Brain microvascular endothelial cell (primary cell): Measurements from ENCODE around the gene AP2S1.
"Not testable (repeated sequence)": the region's sequence is repeated elsewhere in the genome, so short reads cannot be mapped to it uniquely, and the experiment has no call there.

Experiments used
- DNase-seq: peaks from one replicate; pipeline ENCODE4 v3.0.0-alpha.2; 2020
- H3K27ac ChIP-seq: fragments of 250-450 bp; sonication (Bioruptor Pico); 2 replicates; pipeline ENCODE4 v1.5.1; 2020; ENCODE audit warnings: mild to moderate bottlenecking, moderate library complexity
- H3K27me3 ChIP-seq: fragments of 250-450 bp; sonication (Bioruptor Pico); replicated peaks from 2 replicates; pipeline ENCODE4 v1.5.1; 2020; ENCODE audit warnings: mild to moderate bottlenecking
- H3K36me3 ChIP-seq: fragments of 250-450 bp; sonication (Bioruptor Pico); replicated peaks from 2 replicates; pipeline ENCODE4 v1.5.1; 2020; ENCODE audit warnings: mild to moderate bottlenecking
- H3K4me3 ChIP-seq: 2 replicates; pipeline ENCODE4 v1.5.1; 2011; ENCODE audit warnings: low read depth, mild to moderate bottlenecking, control low read depth, low read length, moderate library complexity
- in situ Hi-C: cut with HindIII; loops from 2 replicates; pipeline ENCODE4 v1.10.0; 2017; ENCODE audit warnings: low sequenced_read_pairs, low pct_ligation_motif_present
- TF ChIP-seq, protein P1 (sequence below): IDR thresholded peaks from 2 replicates; pipeline ENCODE4 v1.5.1; 2011; ENCODE audit warnings: low read depth, mild to moderate bottlenecking, moderate library complexity, low read length, control low read depth, inconsistent platforms; ENCODE audit errors: missing control alignments

AP2S1 gene

DNA sequence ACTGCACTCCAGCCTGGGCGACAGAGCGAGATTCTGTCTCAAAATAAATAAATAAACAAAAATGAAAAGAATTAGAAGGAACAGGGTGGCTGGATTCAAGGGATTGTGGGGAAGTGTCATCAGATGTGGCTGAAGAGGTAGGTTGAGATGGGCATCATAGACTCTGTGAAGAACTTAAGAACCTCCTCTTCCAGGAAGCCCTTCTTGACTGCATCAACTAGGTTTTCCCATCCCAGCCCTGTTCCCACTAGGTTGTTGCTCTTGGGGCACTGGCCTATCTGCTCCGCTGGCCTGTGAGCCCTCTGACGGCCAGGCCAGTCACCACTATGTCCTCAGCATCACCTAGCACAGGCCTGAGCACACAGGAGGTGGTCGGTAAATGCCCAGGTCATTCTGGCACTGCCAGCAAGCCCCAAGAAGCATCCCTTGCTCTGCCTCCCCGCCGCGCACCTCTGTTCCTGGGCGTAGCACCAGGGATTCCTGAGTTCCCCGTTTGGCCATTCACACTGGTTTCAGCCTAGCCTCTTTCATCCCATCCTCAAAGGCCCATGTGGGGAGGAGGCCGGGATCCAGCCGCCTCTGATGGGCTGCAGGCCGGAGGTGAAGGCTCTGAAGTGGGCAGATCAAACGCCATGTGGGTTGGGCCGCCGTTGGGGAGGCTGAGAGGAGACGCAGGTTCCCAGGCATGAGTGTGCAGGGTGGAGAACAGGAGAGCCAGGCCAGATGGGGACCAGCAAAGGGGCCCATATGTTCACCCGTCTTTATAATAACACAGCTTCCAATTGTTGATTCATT is 34.6 kb downstream of the AP2S1 start:
- in situ Hi-C loops = no loop called here
- no peaks in the 10 kb centered on the region for H3K27me3 ChIP-seq

DNA sequence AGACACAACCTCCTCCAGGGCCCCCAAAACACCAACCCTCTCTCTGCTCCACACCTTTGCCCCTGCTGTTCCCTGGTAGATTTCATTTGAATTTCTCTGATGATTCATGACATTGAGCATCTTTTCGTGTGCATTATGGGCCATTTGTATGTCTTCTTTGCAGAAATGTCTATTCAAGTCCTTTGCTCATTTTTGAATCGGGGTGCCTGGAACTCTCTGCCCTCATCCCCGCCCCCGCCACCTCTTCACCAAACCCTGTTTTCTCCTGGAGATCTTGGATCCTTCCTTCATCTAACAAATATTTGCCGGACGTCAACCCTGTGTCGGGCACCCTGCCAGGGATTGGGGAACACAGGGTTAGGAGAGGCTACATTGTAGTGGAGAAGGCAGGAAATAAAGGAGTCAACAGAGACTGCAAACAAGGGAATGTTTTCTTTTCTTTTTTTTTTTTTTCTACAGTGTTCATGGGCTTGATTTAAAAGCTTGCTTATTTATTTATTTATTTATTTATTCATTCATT is 36.7 kb downstream of the AP2S1 start:
- peak; percentile 49 for DNase-seq
- Histone ChIP-seq H3K27me3 (no peaks in the 10 kb centered on the region), H3K4me3 (no peak overlapping the region), H3K27ac (no peak overlapping the region), H3K36me3 (no peaks in the 10 kb centered on the region)
- TF ChIP-seq, protein P1, sequence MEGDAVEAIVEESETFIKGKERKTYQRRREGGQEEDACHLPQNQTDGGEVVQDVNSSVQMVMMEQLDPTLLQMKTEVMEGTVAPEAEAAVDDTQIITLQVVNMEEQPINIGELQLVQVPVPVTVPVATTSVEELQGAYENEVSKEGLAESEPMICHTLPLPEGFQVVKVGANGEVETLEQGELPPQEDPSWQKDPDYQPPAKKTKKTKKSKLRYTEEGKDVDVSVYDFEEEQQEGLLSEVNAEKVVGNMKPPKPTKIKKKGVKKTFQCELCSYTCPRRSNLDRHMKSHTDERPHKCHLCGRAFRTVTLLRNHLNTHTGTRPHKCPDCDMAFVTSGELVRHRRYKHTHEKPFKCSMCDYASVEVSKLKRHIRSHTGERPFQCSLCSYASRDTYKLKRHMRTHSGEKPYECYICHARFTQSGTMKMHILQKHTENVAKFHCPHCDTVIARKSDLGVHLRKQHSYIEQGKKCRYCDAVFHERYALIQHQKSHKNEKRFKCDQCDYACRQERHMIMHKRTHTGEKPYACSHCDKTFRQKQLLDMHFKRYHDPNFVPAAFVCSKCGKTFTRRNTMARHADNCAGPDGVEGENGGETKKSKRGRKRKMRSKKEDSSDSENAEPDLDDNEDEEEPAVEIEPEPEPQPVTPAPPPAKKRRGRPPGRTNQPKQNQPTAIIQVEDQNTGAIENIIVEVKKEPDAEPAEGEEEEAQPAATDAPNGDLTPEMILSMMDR = no peak
- in situ Hi-C loops = no loop called here

More for the DNA sequence above, 34.6 kb downstream of the AP2S1 start:
- Histone ChIP-seq H3K36me3 (no peaks in the 10 kb centered on the region), H3K27ac (no peak overlapping the region), H3K4me3 (no peak overlapping the region)
- TF ChIP-seq, protein P1 = no peak
- no peak for DNase-seq

DNA sequence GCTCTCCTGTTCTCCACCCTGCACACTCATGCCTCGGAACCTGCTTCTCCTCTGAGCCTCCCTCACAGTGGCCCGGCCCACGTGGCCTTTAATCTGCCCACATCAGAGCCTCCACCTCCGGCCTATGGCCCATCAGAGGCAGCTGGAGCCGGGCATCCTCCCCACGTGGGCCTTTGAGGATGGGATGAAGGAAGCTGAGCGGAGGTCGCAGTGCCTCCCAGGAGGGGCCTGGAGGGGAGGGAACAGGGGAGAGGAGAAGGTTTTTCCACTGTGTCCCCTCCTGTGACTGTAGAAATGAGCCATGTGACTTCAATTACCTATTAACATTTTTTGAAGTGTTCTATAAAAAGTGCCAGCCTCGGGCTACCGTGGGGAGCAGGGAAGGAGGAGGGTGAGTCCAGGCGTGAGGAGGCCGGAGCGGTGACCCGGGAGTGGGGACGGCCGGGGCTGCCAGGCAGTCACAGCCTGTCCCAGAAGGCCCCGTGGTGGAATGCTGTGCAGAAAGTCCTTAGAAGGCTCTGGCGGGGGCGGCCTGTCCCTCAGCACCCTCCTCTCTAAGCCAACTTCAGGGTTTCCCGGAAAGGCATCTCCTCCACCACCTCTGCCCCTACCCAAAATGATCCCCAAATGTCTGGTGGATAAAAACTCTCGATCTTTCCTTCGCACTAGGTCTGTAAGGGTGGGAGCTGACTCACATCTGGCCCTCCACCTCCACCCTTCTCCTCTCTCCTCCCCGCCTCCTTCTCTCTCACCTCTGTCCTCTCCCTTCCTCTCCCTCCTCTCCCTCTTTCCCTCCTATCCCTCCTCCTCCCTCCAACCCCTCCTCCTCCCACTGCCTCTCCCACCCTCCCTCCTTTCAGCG is 37.4 kb downstream of the AP2S1 start:
- H3K27me3 ChIP-seq = no peaks in the 10 kb centered on the region
- H3K27ac ChIP-seq = no peak overlapping the region
- in situ Hi-C loops = no loop called here
- no peak for DNase-seq
- no peaks in the 10 kb centered on the region for H3K36me3 ChIP-seq
- TF ChIP-seq, protein P1 = no peak
- H3K4me3 ChIP-seq = no peak overlapping the region

DNA sequence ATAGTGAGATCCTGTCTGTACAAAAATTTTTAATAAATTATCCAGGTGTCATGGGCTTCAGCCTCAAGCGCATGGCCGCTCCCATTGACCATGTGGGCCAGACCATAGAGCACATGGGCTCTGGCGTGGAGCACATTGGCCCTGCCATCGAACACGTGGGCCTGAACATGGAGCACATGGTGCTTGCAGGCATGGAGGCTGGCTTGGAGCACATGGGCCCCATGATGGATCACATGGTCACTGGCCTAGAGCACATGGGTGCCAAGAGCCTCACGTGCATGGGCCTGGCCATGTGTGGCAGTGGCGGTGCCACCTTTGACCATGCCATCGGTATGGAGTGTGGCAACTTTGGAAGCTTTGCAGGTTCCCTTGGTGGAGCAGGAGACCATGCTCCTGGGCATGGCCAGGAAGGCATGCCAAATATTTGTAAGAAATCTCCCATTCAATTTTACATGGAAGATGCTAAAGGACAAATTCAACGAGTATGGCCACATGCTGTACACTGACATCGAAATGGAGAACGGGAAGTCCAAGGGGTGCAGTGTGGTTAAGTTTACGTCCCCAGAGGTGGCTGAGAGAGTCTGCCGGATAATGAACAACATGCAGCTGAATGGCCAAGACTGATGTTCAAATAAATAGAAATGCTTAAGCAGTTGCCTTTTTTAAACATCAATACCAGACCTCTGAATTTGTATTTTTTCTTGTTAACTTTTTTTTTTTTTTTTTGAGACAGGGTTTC is 40.9 kb downstream of the AP2S1 start:
- in situ Hi-C loops = no loop called here
- Histone ChIP-seq H3K27ac (no peak overlapping the region), H3K4me3 (no peak overlapping the region), H3K36me3 (no peaks in the 10 kb centered on the region), H3K27me3 (no peaks in the 10 kb centered on the region)
- DNase-seq = no peak
- TF ChIP-seq, protein P1 = no peak

DNA sequence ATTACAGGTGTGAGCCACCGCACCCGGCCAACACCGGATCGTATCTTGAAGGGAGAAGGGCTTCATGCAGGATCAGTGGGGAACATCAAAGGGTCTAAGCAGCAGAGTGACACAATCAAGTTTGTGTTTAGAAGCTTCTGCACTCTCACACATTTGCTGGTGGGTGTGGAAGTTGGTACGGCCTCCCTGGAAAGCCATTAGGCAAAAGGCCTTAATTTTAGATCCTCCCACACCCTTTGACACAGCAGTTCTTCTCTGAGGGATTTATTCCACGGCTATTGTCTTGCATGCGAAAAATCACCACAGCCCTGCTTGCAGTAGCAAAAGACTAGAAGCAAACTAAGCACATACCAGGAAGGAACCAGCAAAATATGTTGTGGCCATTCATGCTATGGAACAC is 44.0 kb downstream of the AP2S1 start:
- in situ Hi-C loops = no loop called here
- Histone ChIP-seq H3K27ac (no peak overlapping the region), H3K4me3 (no peak overlapping the region), H3K36me3 (no peaks in the 10 kb centered on the region), H3K27me3 (no peaks in the 10 kb centered on the region)
- no peak for DNase-seq
- TF ChIP-seq, protein P1 = no peak

DNA sequence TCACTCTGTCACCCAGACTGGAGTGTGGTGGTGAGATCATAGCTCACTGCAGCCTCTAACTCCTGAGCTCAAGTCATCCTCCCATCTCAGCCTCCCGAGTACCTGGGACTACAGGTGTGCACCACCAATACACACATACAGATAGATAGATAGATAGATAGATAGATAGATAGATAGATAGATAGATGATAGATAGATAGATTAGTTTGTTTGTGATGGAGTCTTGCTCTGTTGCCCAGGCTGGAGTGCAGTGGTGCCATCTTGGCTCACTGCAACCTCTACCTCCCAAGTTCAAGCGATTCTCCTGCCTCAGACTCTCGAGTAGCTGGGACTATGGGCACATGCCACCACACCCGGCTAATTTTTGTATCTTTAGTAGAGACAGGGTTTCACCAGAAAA is 46.2 kb downstream of the AP2S1 start:
- H3K4me3 ChIP-seq, H3K36me3 ChIP-seq, DNase-seq, H3K27ac ChIP-seq, in situ Hi-C loops, H3K27me3 ChIP-seq: not testable (repeated sequence)
